Stimulated activated CD8-positive, alpha-beta memory T cell treated with anti-CD3 and anti-CD28 coated beads, Interleukin-7, amount 100 ng/mL, for 1 hour (primary cell): ENCODE measurements around the gene GPR22.

Experiments
- DNase-seq, 2 donors: peaks; one replicate each; pipeline ENCODE4 v3.0.0-alpha.2; 2020; ENCODE audit warnings: low read depth in 2 of 2

GPR22 gene

GRCh38 chr7:107479303-107479702 is 9.4 kb downstream of the GPR22 start:
- DNase-seq, result no peak

GRCh38 chr7:107480932-107481331 is 11.1 kb downstream of the GPR22 start:
- DNase-seq, result no peak

GRCh38 chr7:107482571-107482970 is 12.7 kb downstream of the GPR22 start:
- no peak for DNase-seq

GRCh38 chr7:107486041-107486440 is 16.2 kb downstream of the GPR22 start:
- no peak for DNase-seq

GRCh38 chr7:107492875-107493274 is 23.0 kb downstream of the GPR22 start:
- no peak for DNase-seq

GRCh38 chr7:107494315-107494751 is 24.5 kb downstream of the GPR22 start:
- DNase-seq, result no peak

GRCh38 chr7:107494884-107495283 is 25.0 kb downstream of the GPR22 start:
- no peak for DNase-seq

- no peak for DNase-seq
These were observed 25.7 kb downstream of the GPR22 start for GRCh38 chr7:107495516-107495915.

GRCh38 chr7:107499731-107500130 is 29.9 kb downstream of the GPR22 start:
- no peak for DNase-seq

- DNase-seq, result no peak
These were observed 31.7 kb downstream of the GPR22 start for GRCh38 chr7:107501593-107501992.

GRCh38 chr7:107502154-107502553 is 32.3 kb downstream of the GPR22 start:
- DNase-seq, result no peak

GRCh38 chr7:107502797-107503196 is 32.9 kb downstream of the GPR22 start:
- no peak for DNase-seq

GRCh38 chr7:107503687-107504086 is 33.8 kb downstream of the GPR22 start:
- DNase-seq, result no peak

- DNase-seq, result no peak
These were observed 35.5 kb downstream of the GPR22 start for GRCh38 chr7:107505362-107505761.

- DNase-seq, result no peak
These were observed 36.3 kb downstream of the GPR22 start for GRCh38 chr7:107505997-107506673.

- DNase-seq, result no peak
These were observed 37.0 kb downstream of the GPR22 start for GRCh38 chr7:107506674-107507339.
